CD4-positive, alpha-beta T cell treated with Interleukin-17A for 4 hours (primary cell): Measurements from ENCODE around the gene PDGFD.

ENCODE experiments used
- DNase-seq: peaks from one replicate; pipeline ENCODE4 v3.0.0-alpha.2; 2020; ENCODE audit warnings: mixed read lengths

Gene PDGFD

GRCh38 chr11:103994094-103994493, 169.9 kb downstream of the PDGFD start:
- no peak for DNase-seq

- no peak for DNase-seq
Measured at GRCh38 chr11:103993507-103993906, 170.4 kb downstream of the PDGFD start.

GRCh38 chr11:103988595-103988969, 175.4 kb downstream of the PDGFD start:
- DNase-seq, result no peak

- no peak for DNase-seq
Measured at GRCh38 chr11:103987629-103988594, 176.0 kb downstream of the PDGFD start.

GRCh38 chr11:103985041-103985440, 178.9 kb downstream of the PDGFD start:
- no peak for DNase-seq

GRCh38 chr11:103980108-103980507, 183.8 kb downstream of the PDGFD start:
- DNase-seq, result no peak

- no peak for DNase-seq
Measured at GRCh38 chr11:103978616-103979595, 185.0 kb downstream of the PDGFD start.

GRCh38 chr11:103972013-103972412, 191.9 kb downstream of the PDGFD start:
- no peak for DNase-seq

- no peak for DNase-seq
Measured at GRCh38 chr11:103970701-103971249, 193.2 kb downstream of the PDGFD start.

GRCh38 chr11:103968685-103969084, 195.3 kb downstream of the PDGFD start:
- no peak for DNase-seq

GRCh38 chr11:103967985-103968384, 196.0 kb downstream of the PDGFD start:
- no peak for DNase-seq

- DNase-seq, result no peak
Measured at GRCh38 chr11:103964390-103964789, 199.6 kb downstream of the PDGFD start.

- no peak for DNase-seq
Measured at GRCh38 chr11:103963648-103964047, 200.3 kb downstream of the PDGFD start.

- no peak for DNase-seq
Measured at GRCh38 chr11:103961010-103961409, 202.9 kb downstream of the PDGFD start.

GRCh38 chr11:103960108-103960507, 203.8 kb downstream of the PDGFD start:
- no peak for DNase-seq

- no peak for DNase-seq
Measured at GRCh38 chr11:103959279-103959942, 204.5 kb downstream of the PDGFD start.

- DNase-seq, result no peak
Measured at GRCh38 chr11:103958475-103959215, 205.3 kb downstream of the PDGFD start.

- no peak for DNase-seq
Measured at GRCh38 chr11:103953797-103954486, 210.0 kb downstream of the PDGFD start.

- DNase-seq, result no peak
Measured at GRCh38 chr11:103949781-103950180, 214.2 kb downstream of the PDGFD start.

GRCh38 chr11:103948187-103948763, 215.7 kb downstream of the PDGFD start:
- DNase-seq, result no peak

GRCh38 chr11:103947546-103947919, 216.4 kb downstream of the PDGFD start:
- no peak for DNase-seq
